ENCODE measurements around the gene NLK.
"Not testable (repeated sequence)": the region's sequence is repeated elsewhere in the genome, so short reads cannot be mapped to it uniquely, and the experiment has no call there.

- TF ChIP-seq CTCF (IDR thresholded peaks at IDR 0.05); POLR2AphosphoS5 (IDR thresholded peaks at IDR 0.05; ENCODE audit: insufficient read depth in 1 of 2, low read depth in 1 of 2); POLR2A (IDR thresholded peaks at IDR 0.05): not testable (repeated sequence)
These were observed 56.1 kb downstream of the NLK start for GRCh38 chr17:28098591-28098990.
